ENCODE measurements around the gene ETV1.

The ETV1 gene

DNA sequence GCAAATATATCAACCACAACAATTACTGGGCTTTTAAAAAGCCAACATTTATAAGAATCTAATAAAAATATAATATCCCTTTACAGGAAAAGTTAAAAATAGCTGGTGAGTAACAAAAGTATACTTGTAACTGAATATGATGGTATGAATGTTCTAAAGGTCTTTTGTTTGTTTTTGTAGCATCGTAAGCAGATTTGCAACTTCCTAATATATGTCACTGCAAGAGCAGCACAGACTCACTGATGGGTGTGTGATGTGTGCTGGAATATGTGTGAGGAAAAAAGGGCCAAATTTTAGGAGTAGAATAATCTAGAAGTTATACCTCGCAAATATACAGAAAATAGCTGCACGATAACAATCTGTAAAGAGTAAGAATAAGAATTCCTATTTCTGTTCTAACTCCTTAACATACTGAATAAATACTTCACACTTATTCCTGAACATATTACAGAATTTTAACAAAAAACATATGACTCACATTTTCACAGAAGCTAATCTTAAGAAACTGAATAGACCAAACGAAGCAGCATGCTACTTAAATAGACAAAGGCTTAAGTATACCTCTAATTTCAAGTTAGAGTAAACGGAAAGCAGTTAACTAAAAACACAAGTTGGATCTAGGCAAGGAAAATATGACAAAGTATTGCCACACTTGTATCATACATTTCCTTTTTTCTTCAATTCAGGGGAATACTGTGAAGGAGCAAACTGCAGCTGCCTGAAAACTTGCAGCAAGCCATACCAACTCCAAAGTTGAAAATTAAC, 9.6 kb downstream of the ETV1 start:
- H3K27me3 Mint-ChIP-seq, result peaks cover 11% of the 10 kb centered on the region
- no peak overlapping the region for H3K27ac Mint-ChIP-seq
- peaks cover 4% of the 10 kb centered on the region for H3K4me1 Mint-ChIP-seq (ENCODE audit: low read depth)
- no peaks in the 10 kb centered on the region for H3K36me3 Mint-ChIP-seq (ENCODE audit: low read depth)
- no peaks in the 10 kb centered on the region for H3K9me3 Mint-ChIP-seq
- no peak overlapping the region for H3K4me3 Mint-ChIP-seq

DNA sequence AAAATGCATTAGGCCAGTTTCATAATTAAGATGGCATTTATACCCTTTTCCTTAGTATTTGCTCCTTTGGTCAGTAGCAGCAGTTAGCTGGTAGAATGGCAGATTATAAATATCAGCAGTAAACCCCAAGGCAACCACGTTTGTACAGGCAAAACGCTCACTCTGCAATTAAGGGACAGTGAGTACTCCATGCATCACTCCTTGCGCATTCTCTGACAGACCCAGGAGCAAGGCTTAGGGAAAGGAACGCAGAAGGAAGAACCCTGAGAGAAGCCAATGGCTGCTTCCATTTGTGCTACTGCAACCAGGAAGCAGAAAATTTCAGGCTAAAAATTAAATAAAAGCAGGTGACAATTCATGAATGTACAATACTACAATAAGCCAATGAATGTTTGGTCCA, 12.9 kb downstream of the ETV1 start:
- H3K4me1 Mint-ChIP-seq (ENCODE audit: low read depth), result no peaks in the 10 kb centered on the region
- H3K27me3 Mint-ChIP-seq, result peaks cover 16% of the 10 kb centered on the region
- H3K27ac Mint-ChIP-seq, result no peak overlapping the region
- H3K36me3 Mint-ChIP-seq (ENCODE audit: low read depth), result no peaks in the 10 kb centered on the region
- H3K4me3 Mint-ChIP-seq, result no peak overlapping the region
- peaks cover 7% of the 10 kb centered on the region for H3K9me3 Mint-ChIP-seq

DNA sequence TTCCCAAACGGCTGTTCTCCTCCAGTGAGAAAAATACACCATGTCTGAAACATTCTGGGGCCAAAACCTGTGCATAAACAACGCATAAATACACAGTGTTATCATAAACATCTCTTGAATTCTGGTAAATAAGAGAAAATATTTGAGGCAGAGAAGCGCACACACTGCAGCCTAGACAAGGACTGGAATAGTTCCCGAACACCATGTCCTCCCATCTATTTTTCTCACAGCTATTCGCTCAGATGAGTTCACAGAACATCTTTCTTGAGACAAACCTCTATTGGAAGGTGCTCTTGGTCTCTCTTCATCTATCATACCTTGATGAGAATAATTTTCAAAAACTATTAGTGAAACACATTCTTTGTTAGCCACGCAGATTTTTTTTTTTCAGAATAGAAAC, 24.4 kb downstream of the ETV1 start:
- H3K27me3 Mint-ChIP-seq, result no peaks in the 10 kb centered on the region
- H3K4me1 Mint-ChIP-seq (ENCODE audit: low read depth), result no peaks in the 10 kb centered on the region
- no peak overlapping the region for H3K4me3 Mint-ChIP-seq
- no peak overlapping the region for H3K27ac Mint-ChIP-seq
- H3K9me3 Mint-ChIP-seq, result no peaks in the 10 kb centered on the region
- H3K36me3 Mint-ChIP-seq (ENCODE audit: low read depth), result no peaks in the 10 kb centered on the region

DNA sequence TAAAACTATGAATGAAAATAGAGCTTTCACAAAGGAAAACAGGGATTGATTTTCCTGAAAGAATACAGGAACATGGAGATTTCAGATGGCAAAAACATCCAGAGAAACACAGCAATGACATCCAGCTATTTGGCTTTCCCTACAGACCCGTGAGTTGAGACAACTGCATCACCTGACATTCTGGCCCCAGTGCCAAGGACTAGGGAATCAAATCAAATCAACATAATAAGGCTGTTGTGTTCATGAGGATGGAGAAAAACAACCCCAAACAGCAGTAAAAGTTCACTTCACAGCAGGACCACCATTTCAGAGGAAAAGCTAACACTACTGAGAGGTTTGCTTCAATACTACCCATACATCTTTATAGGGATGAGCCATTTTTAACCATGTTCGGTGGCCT, 25.5 kb downstream of the ETV1 start:
- Mint-ChIP-seq H3K4me3 (no peak overlapping the region), H3K4me1 (ENCODE audit: low read depth) (no peaks in the 10 kb centered on the region), H3K36me3 (ENCODE audit: low read depth) (no peaks in the 10 kb centered on the region), H3K27me3 (no peaks in the 10 kb centered on the region), H3K27ac (no peak overlapping the region), H3K9me3 (no peaks in the 10 kb centered on the region)

DNA sequence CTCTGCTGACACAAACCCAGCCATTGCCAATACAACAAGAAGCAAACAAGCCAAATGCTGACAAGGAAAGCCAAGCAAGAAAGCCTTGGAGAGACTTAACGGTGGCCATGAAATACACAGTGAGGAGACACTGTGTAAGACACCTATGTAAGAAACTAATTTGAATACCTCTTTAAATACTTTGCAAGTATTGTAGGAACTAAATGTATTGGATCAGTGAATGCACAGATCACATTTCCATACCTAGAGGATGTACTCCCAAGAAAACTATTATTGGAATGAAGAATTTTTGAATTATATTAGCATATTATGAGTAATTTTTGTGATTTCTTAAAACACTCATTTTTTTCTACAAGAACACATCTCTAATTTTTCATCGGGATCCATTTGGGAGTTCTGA, 34.0 kb downstream of the ETV1 start:
- H3K27me3 Mint-ChIP-seq, result no peaks in the 10 kb centered on the region
- no peaks in the 10 kb centered on the region for H3K36me3 Mint-ChIP-seq (ENCODE audit: low read depth)
- H3K4me3 Mint-ChIP-seq, result no peak overlapping the region
- no peaks in the 10 kb centered on the region for H3K4me1 Mint-ChIP-seq (ENCODE audit: low read depth)
- H3K9me3 Mint-ChIP-seq, result no peaks in the 10 kb centered on the region
- H3K27ac Mint-ChIP-seq, result no peak overlapping the region

DNA sequence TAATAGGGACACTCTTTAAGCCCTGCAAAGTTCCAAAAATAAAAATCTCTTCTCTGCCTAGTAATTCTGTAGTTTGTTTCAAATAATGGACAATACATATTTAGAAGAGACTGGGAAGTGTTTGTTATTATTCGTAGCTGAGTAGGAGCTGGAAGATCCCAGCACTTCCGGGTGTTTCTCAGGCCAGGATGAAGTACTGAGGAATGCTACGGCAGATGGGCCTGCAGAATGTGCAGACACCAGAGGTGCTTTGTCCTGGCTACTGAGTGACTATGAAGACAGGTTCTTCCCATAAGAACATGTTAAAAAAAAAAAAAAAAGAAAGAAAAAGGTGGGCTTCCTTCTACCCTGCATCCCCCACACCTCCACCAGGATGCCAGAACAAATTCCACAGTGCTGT, 36.1 kb downstream of the ETV1 start:
- H3K36me3 Mint-ChIP-seq (ENCODE audit: low read depth), result no peaks in the 10 kb centered on the region
- no peaks in the 10 kb centered on the region for H3K9me3 Mint-ChIP-seq
- no peaks in the 10 kb centered on the region for H3K27me3 Mint-ChIP-seq
- H3K4me1 Mint-ChIP-seq (ENCODE audit: low read depth), result no peaks in the 10 kb centered on the region
- no peak overlapping the region for H3K27ac Mint-ChIP-seq
- H3K4me3 Mint-ChIP-seq, result no peak overlapping the region

DNA sequence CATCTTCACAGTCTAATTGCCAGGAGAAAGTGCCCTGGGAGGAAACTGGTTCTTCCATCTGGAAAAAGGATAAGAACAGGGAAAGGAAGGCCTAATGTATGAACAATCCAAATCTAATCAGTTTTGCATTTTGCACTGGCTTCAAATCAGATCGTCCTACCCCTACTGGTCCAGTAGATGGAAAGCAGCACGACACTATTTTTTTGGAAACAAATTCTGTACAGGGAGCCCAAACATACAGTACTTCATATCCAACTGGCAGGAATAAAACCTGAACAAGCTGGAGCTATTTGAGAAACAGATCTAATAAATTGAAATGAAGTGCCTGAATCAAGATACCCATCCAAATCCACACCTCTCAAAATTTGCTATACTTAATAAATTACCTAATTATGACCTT, 36.5 kb downstream of the ETV1 start:
- Mint-ChIP-seq H3K4me1 (ENCODE audit: low read depth) (no peaks in the 10 kb centered on the region), H3K36me3 (ENCODE audit: low read depth) (no peaks in the 10 kb centered on the region), H3K4me3 (no peak overlapping the region), H3K27me3 (no peaks in the 10 kb centered on the region), H3K9me3 (no peaks in the 10 kb centered on the region), H3K27ac (no peak overlapping the region)

DNA sequence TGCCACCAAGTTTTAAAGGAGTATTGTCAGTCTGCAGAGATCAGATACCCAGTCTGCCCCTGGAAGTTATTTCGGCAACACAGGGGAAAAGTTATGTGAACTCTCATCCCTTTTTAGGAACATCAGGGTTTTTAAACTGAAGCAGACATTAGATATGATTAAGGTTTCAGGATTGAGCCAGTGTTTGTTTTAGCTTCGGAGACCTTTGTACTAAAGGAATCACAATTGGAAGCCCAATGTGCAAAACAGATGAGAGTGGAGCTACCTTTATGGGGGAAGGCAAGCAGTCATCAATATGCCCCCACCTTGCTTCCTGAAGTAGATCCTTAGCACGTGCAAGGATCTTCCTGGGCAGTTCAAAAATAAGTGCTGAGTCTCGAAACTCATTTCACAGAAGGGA, 39.5 kb downstream of the ETV1 start:
- Mint-ChIP-seq H3K36me3 (ENCODE audit: low read depth) (no peaks in the 10 kb centered on the region), H3K27ac (no peak overlapping the region), H3K9me3 (no peaks in the 10 kb centered on the region), H3K27me3 (no peaks in the 10 kb centered on the region), H3K4me1 (ENCODE audit: low read depth) (no peaks in the 10 kb centered on the region), H3K4me3 (no peak overlapping the region)

DNA sequence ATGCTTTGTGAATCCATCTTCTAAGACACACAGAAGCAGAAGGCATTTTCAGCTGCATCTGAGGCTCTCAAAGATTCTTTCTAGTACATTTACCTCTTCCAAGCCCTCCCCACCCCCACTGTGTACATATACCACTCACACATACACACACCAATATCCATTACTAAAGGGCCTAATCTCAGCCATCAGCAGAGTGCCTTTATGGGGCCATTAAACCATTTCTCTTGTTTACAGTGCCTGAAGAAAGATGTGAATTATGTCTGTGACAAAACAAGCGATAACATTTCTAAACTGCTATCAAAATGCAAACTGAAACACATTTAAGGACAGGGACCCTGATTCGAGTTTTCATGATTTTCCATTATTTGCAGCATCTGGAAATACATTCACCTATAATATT, 40.0 kb downstream of the ETV1 start:
- Mint-ChIP-seq H3K27ac (no peak overlapping the region), H3K9me3 (no peaks in the 10 kb centered on the region), H3K4me1 (ENCODE audit: low read depth) (no peaks in the 10 kb centered on the region), H3K4me3 (no peak overlapping the region), H3K27me3 (no peaks in the 10 kb centered on the region), H3K36me3 (ENCODE audit: low read depth) (no peaks in the 10 kb centered on the region)

DNA sequence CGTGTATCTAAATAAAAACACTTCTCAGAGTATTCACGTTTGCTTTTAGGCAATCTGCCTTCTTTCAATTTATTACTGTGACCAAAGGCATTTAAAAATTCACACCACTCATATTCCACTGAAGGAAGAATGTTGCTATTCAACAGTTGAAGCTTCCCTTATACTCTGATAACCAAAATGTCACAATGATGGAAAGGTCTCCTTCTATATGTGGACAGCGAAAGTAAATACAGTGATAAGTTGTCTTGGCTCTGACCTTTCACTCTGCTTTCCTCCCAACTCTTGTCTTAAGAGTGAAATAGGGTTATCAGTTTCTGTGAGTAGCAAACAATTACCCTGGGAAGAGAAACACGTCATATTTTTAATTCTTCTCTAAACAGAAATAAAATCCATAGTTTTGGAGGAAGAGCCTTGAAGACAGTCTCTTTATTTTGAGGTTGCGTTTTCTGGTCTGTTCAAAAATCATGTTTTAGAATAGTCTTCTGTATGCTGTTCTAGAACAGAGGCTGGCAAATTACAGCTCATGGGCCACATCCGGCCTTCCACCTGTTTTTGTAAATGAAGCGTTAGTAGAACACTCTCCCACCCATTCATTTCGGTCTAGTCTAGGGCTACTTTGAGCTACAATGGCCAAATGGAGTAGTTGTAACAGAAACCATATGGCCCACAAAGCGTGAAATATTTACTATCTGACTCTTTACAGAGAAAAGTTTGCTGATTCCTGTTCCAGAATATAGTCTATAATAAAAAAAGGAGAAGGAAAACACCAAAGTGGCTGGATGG, 41.3 kb downstream of the ETV1 start:
- H3K9me3 Mint-ChIP-seq, result no peaks in the 10 kb centered on the region
- H3K27ac Mint-ChIP-seq, result no peak overlapping the region
- H3K36me3 Mint-ChIP-seq (ENCODE audit: low read depth), result no peaks in the 10 kb centered on the region
- no peak overlapping the region for H3K4me3 Mint-ChIP-seq
- no peaks in the 10 kb centered on the region for H3K27me3 Mint-ChIP-seq
- no peaks in the 10 kb centered on the region for H3K4me1 Mint-ChIP-seq (ENCODE audit: low read depth)

DNA sequence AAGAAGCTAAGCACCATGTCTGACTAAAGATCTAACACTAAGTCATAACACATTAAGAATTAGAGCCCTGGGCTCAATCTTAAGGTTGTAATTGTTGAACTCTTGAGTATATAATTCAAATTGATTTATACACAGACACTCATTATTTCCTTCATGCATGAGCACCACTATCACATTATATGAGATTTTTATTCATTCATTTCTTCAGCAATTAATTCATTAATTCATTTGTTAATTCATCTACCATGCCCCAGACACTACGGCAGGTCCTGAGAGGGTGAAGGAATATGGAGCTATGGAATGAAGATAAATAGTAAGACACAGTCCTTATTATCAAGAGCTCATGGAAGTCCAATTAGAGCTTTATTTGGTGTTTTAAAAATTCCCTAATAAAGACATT, 41.9 kb downstream of the ETV1 start:
- Mint-ChIP-seq H3K27me3 (no peaks in the 10 kb centered on the region), H3K36me3 (ENCODE audit: low read depth) (no peaks in the 10 kb centered on the region), H3K9me3 (no peaks in the 10 kb centered on the region), H3K27ac (no peak overlapping the region), H3K4me1 (ENCODE audit: low read depth) (no peaks in the 10 kb centered on the region), H3K4me3 (no peak overlapping the region)

DNA sequence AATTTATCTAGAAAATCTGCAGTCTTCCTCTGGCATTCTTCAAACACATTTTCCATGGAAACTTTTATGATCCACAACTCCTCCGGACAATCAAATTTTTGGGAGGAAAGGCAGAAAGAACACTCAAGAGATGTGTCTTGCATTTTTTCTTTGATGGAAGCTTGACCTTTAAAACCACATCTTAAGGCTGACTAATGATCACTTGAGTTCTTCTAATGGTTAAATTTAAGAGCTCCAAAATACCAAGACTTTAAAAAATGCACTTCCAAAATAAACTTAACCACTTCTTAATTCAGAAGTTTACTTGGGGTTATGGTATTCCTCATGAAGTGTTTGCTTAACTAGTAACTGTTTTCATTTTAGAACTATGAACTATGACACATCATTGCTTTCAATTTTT, 43.3 kb downstream of the ETV1 start:
- no peaks in the 10 kb centered on the region for H3K27me3 Mint-ChIP-seq
- H3K4me3 Mint-ChIP-seq, result no peak overlapping the region
- H3K9me3 Mint-ChIP-seq, result no peaks in the 10 kb centered on the region
- H3K27ac Mint-ChIP-seq, result no peak overlapping the region
- H3K36me3 Mint-ChIP-seq (ENCODE audit: low read depth), result no peaks in the 10 kb centered on the region
- H3K4me1 Mint-ChIP-seq (ENCODE audit: low read depth), result no peaks in the 10 kb centered on the region

DNA sequence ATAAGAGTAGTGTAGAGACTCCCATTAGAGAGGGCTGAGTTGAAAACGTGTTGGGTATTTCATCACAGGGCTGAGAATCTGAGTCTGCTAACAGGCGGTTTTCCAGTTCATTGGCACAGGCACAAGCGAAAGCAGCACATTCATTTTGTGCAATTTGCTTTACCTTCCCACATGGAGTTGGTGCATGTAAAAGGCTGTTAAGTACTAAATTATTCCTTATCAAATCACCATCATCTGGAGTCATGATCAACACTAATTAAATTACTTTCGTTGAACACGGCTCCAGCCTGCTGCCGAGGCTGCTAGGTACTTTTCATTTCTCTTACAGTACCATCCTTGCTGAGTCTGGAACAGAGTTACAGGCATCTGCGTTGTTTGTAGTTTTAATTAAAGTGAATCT, 43.8 kb downstream of the ETV1 start:
- Mint-ChIP-seq H3K4me3 (no peak overlapping the region), H3K9me3 (no peaks in the 10 kb centered on the region), H3K4me1 (ENCODE audit: low read depth) (no peaks in the 10 kb centered on the region), H3K36me3 (ENCODE audit: low read depth) (no peaks in the 10 kb centered on the region), H3K27me3 (no peaks in the 10 kb centered on the region), H3K27ac (no peak overlapping the region)

DNA sequence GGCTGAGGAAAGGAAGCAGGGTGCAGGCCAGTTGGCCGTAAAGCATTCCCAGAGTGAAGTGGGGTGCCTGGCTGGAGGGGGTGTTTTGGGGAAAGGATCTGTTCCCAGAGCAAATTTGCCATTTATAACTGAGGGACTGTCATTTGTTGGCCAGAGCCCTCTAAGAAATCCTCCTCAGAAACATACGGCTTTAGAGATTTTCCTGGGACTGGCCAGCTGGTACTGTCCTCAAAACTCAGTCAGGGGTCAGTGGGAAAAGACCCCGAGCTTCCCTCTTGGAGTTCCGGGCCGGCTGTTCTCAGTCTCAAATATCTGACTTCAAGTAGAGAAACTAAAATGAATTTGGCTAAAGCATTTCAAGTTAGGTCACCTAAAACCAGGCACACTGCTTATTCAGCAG, 55.9 kb downstream of the ETV1 start:
- H3K36me3 Mint-ChIP-seq (ENCODE audit: low read depth), result no peaks in the 10 kb centered on the region
- H3K27me3 Mint-ChIP-seq, result no peaks in the 10 kb centered on the region
- H3K27ac Mint-ChIP-seq, result no peak overlapping the region
- H3K4me3 Mint-ChIP-seq, result no peak overlapping the region
- H3K4me1 Mint-ChIP-seq (ENCODE audit: low read depth), result no peaks in the 10 kb centered on the region
- no peaks in the 10 kb centered on the region for H3K9me3 Mint-ChIP-seq

DNA sequence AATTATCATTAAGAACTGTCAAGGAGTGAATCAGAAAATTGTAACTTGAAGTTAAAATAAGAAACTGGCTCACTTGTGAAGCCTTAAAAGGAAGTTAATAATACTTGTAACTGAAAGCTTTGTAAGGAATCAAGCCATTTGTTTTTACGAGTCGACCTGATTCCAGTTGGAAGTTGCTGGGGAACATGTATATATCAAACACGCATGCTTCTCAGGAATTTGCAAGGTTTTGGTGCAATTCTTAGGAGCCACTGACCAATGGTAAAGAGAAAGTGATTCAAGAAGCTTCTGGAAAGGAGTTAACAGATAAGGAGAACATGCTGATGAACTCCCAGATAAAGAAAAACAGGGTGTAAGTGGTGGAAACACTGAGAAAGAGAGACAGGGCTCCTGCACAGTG, 56.4 kb downstream of the ETV1 start:
- H3K27me3 Mint-ChIP-seq, result no peaks in the 10 kb centered on the region
- no peaks in the 10 kb centered on the region for H3K4me1 Mint-ChIP-seq (ENCODE audit: low read depth)
- H3K9me3 Mint-ChIP-seq, result no peaks in the 10 kb centered on the region
- no peaks in the 10 kb centered on the region for H3K36me3 Mint-ChIP-seq (ENCODE audit: low read depth)
- H3K27ac Mint-ChIP-seq, result no peak overlapping the region
- H3K4me3 Mint-ChIP-seq, result no peak overlapping the region

DNA sequence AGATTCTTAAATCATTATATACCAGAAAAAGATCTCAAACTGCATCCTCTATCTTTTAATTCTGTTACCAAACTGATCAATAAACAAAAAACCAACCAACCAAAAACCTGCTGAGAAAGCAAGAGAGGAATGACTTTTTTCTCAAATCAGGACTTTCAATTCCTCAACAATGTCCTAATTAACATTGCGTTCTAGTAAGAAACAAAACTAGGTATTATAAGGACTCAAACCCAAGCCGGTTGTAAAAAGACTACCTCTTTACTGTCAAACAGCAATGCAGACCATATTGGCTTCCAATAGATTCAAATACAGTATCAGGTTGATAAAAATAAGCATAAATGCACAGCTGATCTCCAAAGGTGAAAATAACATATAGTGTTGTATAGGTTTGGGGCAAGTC, 57.3 kb downstream of the ETV1 start:
- H3K4me1 Mint-ChIP-seq (ENCODE audit: low read depth), result no peaks in the 10 kb centered on the region
- H3K27ac Mint-ChIP-seq, result no peak overlapping the region
- no peaks in the 10 kb centered on the region for H3K36me3 Mint-ChIP-seq (ENCODE audit: low read depth)
- H3K9me3 Mint-ChIP-seq, result no peaks in the 10 kb centered on the region
- no peaks in the 10 kb centered on the region for H3K27me3 Mint-ChIP-seq
- H3K4me3 Mint-ChIP-seq, result no peak overlapping the region

Measured in stimulated activated naive CD8-positive, alpha-beta T cell treated with anti-CD3 and anti-CD28 coated beads, Interleukin-15, Interleukin-2, amounts not matched to agents 100 ng/mL and 50 ng/mL, for 24 hours (primary cell).